DMS153 (cell line): ENCODE data around the gene SEC24B.
"Not testable (repeated sequence)": the region's sequence is repeated elsewhere in the genome, so short reads cannot be mapped to it uniquely, and the experiment has no call there.

Experiments
- DNase-seq: peaks from one replicate; lab custom pipeline; 2025; lab: John Stamatoyannopoulos, UW

Gene SEC24B

DNA sequence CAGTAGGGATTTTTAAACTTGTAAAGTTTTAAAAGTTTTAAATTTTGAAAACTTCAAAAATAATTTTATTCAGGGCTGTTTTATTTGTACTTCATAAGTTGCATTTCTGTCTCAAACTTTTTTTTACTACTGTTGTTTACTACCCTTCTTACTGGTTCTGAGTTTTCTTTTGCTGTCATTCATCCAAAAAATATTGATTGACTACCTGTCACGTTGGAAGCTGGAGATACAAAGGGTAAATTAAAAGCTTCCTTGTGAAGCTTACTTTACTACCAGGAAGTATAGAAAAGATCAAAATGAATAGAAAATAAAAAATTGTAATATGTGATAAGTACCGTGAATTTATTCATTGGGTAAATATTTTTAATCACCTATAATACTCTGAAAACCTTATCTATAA is 77.1 kb downstream of the SEC24B start:
- no peak for DNase-seq

DNA sequence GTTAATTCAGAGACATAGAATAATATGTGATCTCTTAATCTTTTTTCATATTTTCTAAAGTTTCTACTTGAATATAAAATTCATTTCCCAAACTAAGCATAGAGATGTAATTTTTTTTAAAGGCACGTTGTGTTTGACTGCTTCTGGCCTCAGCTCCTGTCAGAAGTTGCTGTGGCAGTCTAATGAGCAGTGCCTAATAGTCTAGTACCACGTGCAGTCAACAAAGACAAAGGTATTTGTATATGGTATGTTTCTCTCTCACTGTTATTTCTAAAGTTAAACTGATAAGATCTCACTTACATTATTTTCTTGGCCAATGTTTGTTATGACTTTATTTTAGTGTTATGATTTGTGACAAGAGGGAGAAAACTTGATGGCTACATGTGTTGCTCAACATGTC is 77.8 kb downstream of the SEC24B start:
- DNase-seq: no peak

DNA sequence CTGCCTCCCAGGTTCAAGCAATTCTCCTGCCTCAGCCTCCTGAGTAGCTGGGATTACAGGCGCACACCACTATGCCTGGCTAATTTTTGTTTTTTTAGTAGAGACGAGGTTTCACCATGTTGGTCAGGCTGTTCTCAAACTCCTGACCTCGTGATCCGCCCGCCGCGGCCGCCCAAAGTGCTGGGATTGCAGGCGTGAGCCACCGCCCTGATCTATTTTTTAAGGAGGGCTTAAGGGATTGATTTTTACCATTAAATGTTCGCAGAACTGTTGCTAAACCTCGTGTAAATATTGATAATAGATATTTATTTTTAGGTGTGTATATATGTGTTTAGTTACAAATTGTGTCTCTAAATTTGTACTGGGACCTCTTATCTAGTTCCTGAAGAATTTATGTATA is 79.8 kb downstream of the SEC24B start:
- not testable (repeated sequence) for DNase-seq

DNA sequence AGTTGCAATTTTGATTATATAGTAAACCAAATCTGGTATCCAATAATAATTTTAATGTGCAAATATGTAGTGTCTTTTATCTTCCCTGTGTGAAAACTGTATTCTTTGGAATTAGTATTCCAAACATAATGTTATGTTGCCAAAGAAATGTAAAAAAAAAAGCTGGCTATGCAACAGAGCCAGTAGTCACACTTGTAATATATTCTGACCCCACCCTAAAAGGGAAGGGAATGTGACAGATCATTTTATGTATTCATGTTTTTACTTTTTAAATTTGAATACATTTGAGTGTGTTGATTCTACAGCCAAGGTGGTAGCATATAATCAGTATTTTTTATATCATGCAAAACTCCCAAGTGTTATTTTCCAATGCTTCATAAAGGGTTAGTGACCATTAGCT is 98.6 kb downstream of the SEC24B start:
- no peak for DNase-seq

DNA sequence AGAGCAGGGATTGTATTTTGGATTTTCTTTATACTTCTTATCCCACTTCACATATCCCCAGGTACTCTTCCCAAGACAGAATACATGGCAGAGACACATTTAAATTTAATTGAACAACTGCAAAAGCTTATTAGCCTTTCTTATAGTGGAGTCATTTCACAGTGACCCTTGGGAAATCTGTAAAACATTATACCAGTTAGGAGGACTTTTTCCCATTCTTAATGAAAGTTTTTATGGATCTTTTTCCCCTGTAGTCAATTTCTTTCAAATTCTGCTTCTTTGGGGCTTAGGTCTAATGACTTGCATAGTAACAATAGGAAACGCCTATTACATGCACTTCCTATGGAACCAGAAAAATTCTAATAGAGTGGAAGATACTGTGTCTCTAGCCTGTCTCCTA is 111.8 kb downstream of the SEC24B start:
- DNase-seq: no peak

DNA sequence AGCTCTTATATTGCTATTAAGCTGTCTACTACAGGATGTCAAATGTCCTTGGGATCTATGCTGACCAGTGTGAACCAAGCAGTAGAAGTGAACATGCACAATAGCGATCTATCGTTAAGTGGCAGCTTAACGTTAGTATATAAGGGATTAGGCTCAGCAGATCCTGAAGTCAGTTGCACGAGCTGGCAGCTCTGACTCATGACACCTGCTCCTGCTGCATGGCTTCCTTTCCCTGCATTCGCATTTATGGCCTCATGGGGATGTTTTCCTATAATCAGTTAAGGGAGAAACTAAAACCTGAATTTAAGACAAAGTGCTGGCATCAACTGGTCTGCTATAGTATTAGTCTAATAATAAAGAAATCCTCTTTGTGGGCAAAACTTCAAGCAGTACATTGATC is 113.8 kb downstream of the SEC24B start:
- no peak for DNase-seq

DNA sequence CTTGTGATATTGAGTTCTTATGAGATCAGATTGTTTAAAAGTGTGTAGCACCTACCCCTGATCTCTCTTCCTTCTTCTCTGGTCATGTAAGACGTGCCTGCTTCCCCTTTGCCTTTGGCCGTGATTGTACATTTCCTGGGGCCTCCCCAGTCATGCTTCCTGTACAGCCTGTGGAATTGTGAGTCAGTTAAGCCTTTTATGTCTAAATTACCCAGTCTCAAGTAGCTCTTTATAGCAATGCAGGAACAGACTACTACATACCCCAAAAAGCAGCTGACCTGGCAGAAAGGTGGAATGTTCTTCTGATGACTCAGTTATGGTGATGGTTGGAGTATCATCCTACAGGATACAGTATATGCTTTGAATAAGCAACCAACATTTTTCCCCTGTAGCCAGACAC is 115.0 kb downstream of the SEC24B start:
- no peak for DNase-seq

DNA sequence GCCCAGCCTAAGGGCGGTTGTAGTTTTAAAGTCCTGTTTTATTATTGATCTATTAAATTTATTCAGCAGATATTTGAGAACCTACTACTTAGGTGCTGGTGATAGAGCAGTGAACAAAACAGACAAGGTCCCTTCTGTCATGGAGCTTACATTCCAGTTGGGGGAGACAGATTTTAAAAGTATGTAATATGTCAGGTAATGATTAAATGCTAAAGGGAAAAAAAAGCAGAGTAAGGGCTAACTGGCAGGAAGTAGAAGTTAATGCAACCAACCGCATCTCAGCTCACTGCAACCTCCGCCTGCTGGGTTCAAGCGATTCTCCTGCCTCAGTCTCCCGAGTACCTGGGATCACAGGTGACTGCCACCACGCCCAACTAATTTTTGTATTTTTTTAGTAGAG is 118.6 kb downstream of the SEC24B start:
- DNase-seq: no peak

DNA sequence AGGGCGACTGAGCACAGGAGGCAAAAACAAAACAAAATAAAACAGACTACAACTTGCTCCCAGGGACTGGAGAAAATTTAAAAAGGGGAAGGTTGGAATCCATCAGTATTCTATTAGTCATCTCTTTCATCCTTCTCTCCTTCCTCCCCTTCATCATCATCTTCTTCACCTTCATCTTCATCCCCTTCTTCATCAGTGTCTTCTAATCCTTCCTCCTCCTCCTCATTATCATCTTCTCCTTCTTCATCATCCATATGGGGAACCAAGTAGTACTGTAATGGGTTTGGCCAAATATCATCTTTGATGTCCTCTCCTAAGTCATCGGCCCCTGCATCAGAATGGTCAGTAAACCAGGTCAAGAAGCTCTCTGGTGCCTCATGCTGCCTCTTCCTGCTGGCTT is 119.5 kb downstream of the SEC24B start:
- no peak for DNase-seq

DNA sequence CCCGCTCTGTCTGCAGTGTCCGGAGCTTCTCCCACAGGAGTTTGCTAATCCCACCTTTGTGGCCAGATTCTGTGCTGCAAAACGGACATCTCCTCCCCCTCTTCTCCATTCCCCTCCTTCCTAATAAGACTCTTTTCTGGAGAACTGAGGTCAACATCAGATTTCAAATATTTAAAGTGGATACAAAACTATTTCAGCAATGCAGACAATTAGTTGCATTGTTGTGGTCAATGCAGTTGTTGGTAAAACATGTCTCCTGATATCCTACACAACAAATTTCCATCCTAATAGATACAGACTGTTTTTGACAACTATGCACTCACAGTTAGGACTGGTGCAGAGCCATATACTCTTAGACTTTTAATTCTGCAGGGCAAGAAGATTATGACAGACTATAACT is 121.4 kb downstream of the SEC24B start:
- no peak for DNase-seq

DNA sequence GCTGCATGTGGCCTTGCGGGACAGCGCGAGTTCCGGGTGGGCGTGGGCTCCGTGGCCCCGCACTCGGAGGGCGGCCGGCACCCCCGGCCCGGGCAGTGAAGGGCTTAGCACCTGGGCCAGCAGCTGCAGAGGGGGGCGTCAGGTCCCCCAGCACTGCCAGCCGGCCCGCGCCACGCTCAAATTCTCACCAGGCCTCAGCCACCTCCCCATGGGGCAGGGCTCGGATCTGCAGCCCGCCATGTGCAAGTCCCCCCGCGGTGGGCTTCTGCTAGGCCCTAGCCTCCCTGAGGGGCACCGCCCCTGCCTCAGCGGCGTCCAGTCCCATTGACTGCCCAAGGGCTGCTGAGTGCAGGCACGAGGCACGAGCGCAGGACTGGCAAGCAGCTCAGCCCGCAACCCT is 123.8 kb downstream of the SEC24B start:
- DNase-seq: no peak

DNA sequence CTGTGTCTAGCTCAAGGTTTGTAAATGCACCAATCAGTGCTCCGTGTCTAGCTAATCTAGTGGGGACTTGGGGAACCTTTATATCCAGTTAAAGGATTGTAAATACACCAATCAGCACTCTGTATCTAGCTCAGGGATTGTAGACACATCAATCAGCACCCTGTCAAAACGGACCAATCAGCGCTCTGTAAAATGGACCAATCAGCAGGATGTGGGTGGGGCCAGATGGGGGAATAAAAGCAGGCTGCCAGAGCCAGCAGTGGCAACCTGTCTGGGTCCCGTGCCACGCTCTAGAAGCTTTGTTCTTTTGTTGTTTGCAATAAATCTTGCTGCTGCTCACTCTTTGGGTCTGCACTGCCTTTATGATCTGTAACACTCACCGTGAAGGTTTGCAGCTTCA is 124.5 kb downstream of the SEC24B start:
- not testable (repeated sequence) for DNase-seq

DNA sequence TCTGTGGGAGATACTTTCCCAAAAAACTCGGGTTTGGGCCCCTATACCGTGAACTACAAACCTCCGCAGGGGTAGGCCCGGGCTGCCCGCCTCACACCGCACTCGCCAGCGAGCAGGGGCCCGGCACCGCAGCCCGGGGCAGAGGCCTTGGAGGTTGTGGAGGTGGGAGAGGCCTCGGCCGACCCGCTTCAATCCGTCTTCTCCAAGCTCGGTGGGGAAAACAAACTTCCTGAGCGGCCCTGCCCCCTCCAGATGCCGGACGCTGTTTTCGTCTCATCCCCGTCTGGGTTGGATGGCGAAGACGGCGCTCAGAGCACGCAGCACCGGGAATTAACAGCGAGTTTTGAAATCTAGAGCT is 126.0 kb downstream of the SEC24B start:
- DNase-seq: no peak

DNA sequence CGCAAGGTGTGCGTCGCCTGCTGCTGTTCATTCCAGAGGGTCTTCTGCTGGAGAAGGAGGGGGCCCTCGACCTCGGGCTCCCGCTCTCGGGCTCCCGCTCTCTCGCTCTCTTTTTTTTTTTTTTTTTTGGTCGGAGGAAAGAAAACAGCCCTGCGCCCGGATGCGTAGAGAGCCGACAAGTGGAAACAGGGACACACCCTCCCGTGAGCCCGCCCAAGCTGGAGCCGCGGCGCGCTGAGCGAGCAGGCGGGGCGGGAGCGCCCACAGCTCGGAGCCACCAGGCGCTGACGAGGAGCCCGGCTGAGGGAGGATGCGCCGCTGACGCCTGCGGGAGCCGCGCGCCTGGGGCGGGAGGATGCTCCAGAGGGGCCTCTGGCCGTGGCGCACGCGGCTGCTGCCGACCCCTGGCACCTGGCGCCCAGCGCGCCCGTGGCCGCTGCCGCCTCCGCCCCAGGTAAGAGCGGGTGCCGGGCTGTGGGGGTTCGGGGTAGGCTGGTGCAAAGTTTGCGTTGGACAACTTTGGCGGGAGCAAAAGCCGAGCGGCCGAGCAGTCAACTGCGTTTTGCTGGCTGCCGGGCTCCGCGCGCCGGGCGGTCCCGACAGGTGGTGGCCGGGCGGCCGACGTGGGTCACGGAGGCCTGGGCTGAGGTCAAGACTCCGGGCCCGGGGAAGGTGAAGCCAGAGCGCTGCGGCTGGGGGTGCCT is 126.5 kb downstream of the SEC24B start, which contains the start of gene MCUB:
Gene MCUB (plus strand): TSS at position 264 of the 704 bp plus-strand sequence. CDS start 92 bp downstream, at position 356.
- peak; percentile 87 for DNase-seq

DNA sequence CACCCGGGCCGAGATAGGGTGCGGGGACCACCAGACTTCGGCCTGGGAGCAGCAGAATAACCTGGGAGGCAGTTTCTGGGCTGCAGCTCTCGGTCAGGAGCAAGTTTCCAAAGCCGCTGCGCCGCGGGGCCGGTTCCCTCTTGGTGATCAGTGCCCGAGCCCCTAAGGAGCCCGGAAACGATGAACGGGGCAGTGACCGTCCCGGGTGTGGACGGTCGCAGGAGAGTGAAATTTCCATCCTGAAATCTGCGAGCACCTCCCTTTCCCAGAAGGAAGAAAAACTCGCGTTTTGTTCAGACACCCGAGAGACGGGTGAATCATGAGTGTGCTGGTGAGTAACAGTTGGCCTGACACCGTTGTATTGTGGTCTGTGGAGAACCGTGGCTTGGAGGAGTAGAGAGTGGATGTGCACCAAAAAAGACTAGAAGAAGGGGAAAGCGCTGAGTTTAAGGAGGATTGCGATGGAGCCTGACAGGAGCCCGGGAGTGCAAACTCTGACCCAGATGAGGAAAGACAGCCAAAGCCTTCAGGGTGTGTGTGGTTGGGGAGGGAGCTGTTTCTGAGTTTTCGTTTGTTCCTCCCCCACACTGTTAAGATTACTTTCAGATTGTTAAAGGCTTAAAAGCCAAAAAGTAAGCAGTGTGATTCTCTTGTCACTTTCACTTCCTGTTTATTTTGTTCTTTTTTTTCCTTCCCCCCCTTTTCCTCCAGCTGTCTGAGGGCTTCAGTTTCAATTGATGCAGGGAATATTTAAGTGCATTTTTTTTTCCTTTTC is 127.3 kb downstream of the SEC24B start:
- DNase-seq: no peak

DNA sequence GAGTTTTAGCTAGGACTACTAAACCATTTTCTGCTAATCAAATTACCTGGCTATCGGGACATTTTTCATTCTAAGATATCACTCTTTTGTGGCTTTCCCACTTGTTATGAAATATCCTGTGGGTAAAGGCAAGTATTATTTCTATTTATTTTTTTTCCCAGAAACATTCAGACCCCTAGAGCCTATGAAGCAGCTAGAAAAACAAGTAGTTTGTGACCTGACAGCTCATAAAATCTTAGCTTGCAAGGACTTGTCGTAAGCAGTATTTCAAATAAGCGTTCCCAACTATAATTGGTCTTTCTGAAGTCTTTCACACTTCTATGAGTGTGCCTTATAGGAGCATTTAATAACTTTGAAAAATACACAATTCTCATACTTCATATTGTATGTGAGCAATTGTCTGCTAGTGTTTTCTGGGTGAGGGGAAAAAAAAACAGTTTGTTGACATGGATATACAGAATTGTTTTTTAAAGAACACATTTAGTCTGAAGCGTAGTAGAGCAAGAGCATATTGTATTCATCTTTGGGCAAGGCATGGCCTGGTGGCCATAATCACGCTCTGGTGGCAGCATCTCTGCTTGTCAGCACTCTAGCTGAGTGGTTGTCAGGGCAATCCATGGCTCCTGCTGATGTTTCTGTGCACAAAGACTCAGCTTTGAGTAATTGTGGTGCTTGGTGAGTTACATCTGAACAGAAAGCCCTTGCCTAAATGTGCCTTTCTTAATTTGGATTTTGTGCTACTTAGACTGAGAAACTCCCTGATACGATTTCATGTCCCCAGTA is 129.0 kb downstream of the SEC24B start:
- no peak for DNase-seq

DNA sequence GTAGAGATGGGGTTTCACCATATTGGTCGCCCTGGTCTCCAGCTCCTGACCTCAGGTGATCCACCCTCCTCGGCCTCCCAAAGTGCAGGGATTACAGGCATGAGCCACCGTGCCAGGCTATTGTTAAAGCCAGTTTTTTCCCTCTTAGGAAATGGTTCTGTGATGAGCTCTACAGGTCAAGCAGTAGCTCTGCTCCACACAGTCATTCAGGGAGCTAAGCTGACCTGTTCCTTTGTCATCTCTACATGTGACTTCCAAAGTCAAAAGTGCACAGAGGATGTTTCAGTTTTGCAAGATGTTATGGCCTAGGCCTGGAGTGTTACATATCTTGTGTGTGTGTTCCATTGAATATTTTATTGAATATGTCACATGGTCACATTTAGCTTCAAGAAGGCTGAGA is 137.9 kb downstream of the SEC24B start:
- DNase-seq: no peak

DNA sequence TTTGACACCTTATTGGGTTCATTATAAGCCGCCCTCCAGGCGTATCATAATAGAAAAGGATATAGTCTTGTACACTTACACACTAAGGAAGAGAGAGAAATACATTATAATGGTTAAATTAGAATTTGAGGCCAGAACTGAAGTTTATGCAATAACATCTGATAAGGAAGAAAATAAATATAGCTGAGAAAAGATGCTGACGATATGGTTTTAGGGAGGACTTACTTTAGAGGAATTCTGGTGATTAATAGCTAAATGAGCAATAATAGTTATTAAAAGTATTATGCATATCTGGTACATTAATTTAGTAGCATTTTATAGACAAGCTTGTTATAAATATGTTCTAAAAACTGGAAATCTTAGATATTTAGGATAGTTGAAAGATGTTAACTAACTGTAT is 138.5 kb downstream of the SEC24B start:
- no peak for DNase-seq

DNA sequence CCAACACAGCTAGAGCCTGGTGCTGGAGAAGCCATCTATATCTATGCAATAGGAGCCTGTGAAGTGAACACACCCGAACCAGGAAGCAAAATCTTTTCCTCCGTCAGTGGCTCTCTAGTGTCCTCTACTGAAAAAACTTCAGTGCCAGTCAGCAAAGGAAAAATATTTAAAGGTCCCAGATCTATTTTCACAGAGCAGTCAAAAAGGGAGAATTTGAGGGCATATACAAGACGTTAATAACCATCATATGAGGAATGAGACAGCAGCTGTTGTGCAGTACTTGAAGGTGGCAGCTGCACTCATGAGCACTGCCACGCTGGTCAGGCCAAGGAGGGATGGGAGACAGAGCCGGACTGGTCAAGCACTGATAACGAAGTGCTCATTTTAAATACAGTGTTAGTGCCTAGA is 140.8 kb downstream of the SEC24B start:
- DNase-seq: peak; percentile 31

DNA sequence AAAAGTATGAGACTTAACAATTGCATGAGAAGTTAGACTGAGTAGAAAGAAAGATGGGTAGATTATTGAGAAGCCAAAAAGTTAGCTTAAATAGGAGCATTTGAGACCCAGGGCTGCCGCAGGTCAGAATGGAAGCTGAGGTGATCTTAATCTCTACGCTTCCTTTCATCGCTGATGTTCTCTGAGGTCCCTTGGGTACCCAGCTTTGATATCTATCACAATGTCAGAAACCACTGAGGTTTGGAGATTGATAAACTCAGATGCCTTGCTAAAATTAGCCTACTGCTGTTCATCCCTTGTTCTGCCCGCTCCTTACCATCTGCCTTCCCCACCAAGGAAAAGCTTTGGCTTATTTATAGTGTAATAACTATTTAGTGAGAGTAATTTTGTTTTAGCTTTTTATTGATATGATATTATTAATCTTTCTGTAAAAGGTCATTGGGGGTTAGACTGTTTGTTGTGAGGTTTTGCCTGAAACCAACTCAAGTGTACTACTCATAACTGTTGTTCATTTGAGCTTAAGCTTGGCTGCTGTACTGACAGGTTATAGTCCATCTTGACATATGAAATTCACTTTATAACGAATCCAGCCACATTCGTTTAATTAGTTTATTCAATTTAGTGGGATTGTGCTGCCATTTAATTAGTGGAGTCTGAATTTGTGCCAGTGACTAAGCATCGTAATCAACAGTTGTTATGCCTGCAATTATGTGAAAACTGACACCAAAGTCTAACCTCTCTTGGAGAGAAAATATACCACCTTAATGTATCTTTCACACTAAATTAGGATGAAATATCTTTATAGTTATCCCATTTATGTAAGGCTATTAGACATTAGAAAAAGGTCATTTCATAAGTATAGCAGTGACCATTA is 141.6 kb downstream of the SEC24B start:
- DNase-seq: no peak

DNA sequence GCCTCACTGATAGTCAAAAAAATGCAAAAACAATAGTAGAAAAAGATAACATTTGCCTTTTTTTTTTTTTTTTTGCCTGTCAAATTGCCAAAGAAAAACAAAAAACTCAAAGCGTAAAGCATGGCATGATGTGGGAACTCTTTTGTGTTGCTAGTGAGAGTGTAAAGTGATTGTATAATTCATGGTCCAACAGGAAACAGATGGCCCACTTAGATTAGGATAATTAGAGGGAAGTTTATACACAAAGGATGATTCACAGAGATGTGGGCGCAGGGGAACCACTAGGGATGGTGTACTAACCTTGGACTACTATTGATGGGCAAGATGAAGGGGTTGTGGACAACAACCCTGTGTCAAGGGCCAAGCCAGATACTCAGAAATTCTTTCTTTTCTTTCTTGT is 142.8 kb downstream of the SEC24B start:
- peak; percentile 56 for DNase-seq

DNA sequence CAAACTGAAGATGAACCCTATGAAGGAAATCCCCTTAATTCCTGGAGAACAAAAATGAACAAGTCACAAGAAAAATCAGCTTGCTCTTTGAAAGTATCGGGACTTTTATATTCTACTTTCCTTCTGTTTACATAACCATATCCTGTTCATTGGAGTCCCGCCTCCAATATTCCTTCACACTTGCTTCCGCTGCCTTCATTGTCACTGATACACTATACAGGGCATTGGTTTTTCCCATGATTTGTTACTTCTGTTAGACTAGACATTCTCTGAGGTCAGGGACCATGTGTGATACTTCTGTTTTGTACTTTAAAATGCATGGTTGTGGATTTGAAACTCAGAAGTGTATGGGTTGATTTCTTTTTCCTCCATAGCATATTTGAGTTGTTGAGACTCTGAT is 145.2 kb downstream of the SEC24B start:
- no peak for DNase-seq
